ENCODE measurements around the gene ZNRF3.
"Not testable (repeated sequence)": the region's sequence is repeated elsewhere in the genome, so short reads cannot be mapped to it uniquely, and the experiment has no call there.

Gene ZNRF3

GRCh38 chr22:29070490-29070889, 187.1 kb downstream of the ZNRF3 start:
- DNase-seq (ENCODE audit: low read depth), result no peak

- DNase-seq (ENCODE audit: low read depth), result no peak
Observed at GRCh38 chr22:29071261-29072045, 188.1 kb downstream of the ZNRF3 start.

GRCh38 chr22:29072193-29072978, 189.0 kb downstream of the ZNRF3 start:
- no peak for DNase-seq (ENCODE audit: low read depth)

- DNase-seq (ENCODE audit: low read depth), result no peak
Observed at GRCh38 chr22:29072979-29073617, 189.7 kb downstream of the ZNRF3 start, which contains the start of gene KREMEN1. Gene KREMEN1 (plus strand): TSS chr22:29073035. CDS start chr22:29073131, 96 bp downstream.

- no peak for DNase-seq (ENCODE audit: low read depth)
Observed at GRCh38 chr22:29073618-29074275, 190.4 kb downstream of the ZNRF3 start.

- no peak for DNase-seq (ENCODE audit: low read depth)
Observed at GRCh38 chr22:29074276-29074772, 191.0 kb downstream of the ZNRF3 start.

GRCh38 chr22:29078036-29078868, 194.9 kb downstream of the ZNRF3 start:
- no peak for DNase-seq (ENCODE audit: low read depth)

- DNase-seq (ENCODE audit: low read depth), result no peak
Observed at GRCh38 chr22:29078869-29079207, 195.5 kb downstream of the ZNRF3 start.

- no peak for DNase-seq (ENCODE audit: low read depth)
Observed at GRCh38 chr22:29079218-29079901, 196.0 kb downstream of the ZNRF3 start.

- DNase-seq (ENCODE audit: low read depth), result no peak
Observed at GRCh38 chr22:29080106-29080975, 197.0 kb downstream of the ZNRF3 start.

GRCh38 chr22:29081517-29082236, 198.3 kb downstream of the ZNRF3 start:
- DNase-seq (ENCODE audit: low read depth), result no peak

- DNase-seq (ENCODE audit: low read depth), result no peak
Observed at GRCh38 chr22:29082826-29083545, 199.6 kb downstream of the ZNRF3 start.

- not testable (repeated sequence) for DNase-seq (ENCODE audit: low read depth)
Observed at GRCh38 chr22:29083576-29083932, 200.2 kb downstream of the ZNRF3 start.

GRCh38 chr22:29083933-29084591, 200.7 kb downstream of the ZNRF3 start:
- no peak for DNase-seq (ENCODE audit: low read depth)

GRCh38 chr22:29087012-29087411, 203.6 kb downstream of the ZNRF3 start:
- DNase-seq (ENCODE audit: low read depth), result no peak

- DNase-seq (ENCODE audit: low read depth), result no peak
Observed at GRCh38 chr22:29088809-29089208, 205.4 kb downstream of the ZNRF3 start.

- DNase-seq (ENCODE audit: low read depth), result no peak
Observed at GRCh38 chr22:29089507-29089906, 206.1 kb downstream of the ZNRF3 start.

GRCh38 chr22:29090039-29090438, 206.7 kb downstream of the ZNRF3 start:
- no peak for DNase-seq (ENCODE audit: low read depth)
